NB4 (cell line): Measurements from ENCODE around the gene CLDN11.

ENCODE experiments used
- DNase-seq: peaks from one replicate; pipeline ENCODE4 v3.0.0; 2010; ENCODE audit warnings: low read depth
- H3K4me3 ChIP-seq: one replicate; pipeline ENCODE4 v1.5.1; 2011; ENCODE audit warnings: mild to moderate bottlenecking, low read depth, low read length, moderate library complexity
- MAX ChIP-seq: IDR thresholded peaks from 2 replicates; pipeline ENCODE4 v1.6.1; 2011; ENCODE audit warnings: low read depth, low read length
- MYC ChIP-seq: IDR thresholded peaks from 2 replicates; pipeline ENCODE4 v1.6.1; 2011; ENCODE audit warnings: low read depth, low read length
- POLR2A ChIP-seq: IDR thresholded peaks from 2 replicates; pipeline ENCODE4 v1.6.1; 2011; ENCODE audit warnings: mild to moderate bottlenecking; ENCODE audit not compliant: insufficient read length; ENCODE audit errors: extremely low read depth
- TF ChIP-seq, protein P1 (sequence below): IDR thresholded peaks from one replicate; pipeline ENCODE4 v1.5.1; 2012; ENCODE audit warnings: low read depth, low read length

The CLDN11 gene

GRCh38 chr3:170440344-170440743 is 21.7 kb downstream of the CLDN11 start:
- DNase-seq = no peak
- TF ChIP-seq POLR2A = no peak
- TF ChIP-seq MYC = no peak
- TF ChIP-seq, protein P1, sequence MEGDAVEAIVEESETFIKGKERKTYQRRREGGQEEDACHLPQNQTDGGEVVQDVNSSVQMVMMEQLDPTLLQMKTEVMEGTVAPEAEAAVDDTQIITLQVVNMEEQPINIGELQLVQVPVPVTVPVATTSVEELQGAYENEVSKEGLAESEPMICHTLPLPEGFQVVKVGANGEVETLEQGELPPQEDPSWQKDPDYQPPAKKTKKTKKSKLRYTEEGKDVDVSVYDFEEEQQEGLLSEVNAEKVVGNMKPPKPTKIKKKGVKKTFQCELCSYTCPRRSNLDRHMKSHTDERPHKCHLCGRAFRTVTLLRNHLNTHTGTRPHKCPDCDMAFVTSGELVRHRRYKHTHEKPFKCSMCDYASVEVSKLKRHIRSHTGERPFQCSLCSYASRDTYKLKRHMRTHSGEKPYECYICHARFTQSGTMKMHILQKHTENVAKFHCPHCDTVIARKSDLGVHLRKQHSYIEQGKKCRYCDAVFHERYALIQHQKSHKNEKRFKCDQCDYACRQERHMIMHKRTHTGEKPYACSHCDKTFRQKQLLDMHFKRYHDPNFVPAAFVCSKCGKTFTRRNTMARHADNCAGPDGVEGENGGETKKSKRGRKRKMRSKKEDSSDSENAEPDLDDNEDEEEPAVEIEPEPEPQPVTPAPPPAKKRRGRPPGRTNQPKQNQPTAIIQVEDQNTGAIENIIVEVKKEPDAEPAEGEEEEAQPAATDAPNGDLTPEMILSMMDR = no peak

DNA sequence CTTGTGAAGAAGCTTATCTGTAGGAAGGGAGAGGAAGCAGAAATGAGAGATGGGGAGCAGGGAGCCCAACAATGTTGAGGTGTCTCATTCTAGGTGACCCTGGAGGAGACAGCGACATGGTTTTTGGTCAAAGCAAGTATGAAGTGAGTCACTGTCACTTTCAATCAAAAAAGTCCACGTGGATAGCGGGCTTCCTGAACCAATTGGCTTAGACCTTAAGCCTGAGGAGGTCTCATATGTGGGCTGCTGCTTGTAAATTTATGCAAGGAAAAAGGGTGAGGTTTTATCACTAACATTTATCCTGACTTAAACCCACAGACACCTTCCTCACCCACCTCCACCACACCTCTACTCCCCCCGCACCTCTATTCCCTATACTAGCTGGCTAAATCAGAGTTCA is 22.7 kb downstream of the CLDN11 start:
- TF ChIP-seq MAX (no peak), MYC (no peak), POLR2A (no peak)
- TF ChIP-seq, protein P1 = no peak
- H3K4me3 ChIP-seq = no peak overlapping the region
- DNase-seq = no peak

More at GRCh38 chr3:170440344-170440743, 21.7 kb downstream of the CLDN11 start:
- no peak overlapping the region for H3K4me3 ChIP-seq

- DNase-seq = no peak
- no peak overlapping the region for H3K4me3 ChIP-seq
- TF ChIP-seq MYC (no peak), POLR2A (no peak), MAX (no peak)
- TF ChIP-seq, protein P1 = no peak
These were observed 24.3 kb downstream of the CLDN11 start for GRCh38 chr3:170442947-170443346.

GRCh38 chr3:170443457-170443856 is 24.8 kb downstream of the CLDN11 start:
- TF ChIP-seq MYC = no peak
- TF ChIP-seq, protein P1 = no peak
- no peak for TF ChIP-seq POLR2A
- TF ChIP-seq MAX = no peak
- DNase-seq = no peak

DNA sequence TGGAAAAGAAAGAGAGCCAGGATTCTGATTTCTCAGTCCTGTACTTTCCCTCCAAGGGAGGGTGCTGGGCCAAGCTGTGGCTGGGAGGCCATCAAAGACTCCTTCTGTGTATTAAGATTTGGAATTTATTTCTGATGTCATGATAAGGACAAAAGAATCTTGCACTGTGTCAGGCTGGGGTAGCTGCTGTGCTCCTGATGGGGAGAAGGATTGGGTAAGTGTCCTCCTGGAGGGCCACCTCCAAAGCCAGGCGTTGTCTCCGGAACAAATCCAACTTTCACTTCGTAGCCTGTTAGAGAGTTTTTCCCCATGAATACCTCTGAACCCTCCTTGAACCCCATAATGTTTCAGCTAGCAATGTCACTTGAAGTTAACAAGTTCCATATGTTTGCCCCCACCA is 29.9 kb downstream of the CLDN11 start:
- TF ChIP-seq, protein P1 = no peak
- TF ChIP-seq MAX (no peak), MYC (no peak), POLR2A (no peak)
- H3K4me3 ChIP-seq = no peak overlapping the region
- DNase-seq = no peak

More at GRCh38 chr3:170443457-170443856, 24.8 kb downstream of the CLDN11 start:
- no peak overlapping the region for H3K4me3 ChIP-seq

DNA sequence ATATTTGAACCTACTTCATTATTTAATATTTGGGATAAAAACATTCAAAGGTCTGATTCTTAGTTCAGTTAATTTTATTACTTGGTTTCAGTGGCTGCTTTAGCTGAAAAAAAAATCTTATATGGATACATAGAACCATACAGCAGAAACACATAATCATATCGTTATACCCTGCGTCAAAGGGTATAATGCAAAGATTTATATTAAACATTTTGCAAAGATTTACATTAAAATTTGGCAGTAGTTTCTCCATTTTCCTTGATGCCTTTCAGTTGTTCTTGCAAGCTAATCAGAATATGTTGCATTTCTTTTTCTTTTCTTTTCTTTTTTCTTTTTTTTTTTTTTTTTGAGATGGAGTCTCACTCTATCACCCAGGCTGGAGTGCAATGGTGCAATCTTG is 31.4 kb downstream of the CLDN11 start:
- DNase-seq = no peak
- TF ChIP-seq MAX (no peak), POLR2A (no peak), MYC (no peak)
- TF ChIP-seq, protein P1 = no peak
- H3K4me3 ChIP-seq = no peak overlapping the region
